ENCODE measurements around the gene IRF2BP2.
A peak's percentile ranks its signal among the peaks of the same experiment; 100 is the strongest.

The IRF2BP2 gene

DNA sequence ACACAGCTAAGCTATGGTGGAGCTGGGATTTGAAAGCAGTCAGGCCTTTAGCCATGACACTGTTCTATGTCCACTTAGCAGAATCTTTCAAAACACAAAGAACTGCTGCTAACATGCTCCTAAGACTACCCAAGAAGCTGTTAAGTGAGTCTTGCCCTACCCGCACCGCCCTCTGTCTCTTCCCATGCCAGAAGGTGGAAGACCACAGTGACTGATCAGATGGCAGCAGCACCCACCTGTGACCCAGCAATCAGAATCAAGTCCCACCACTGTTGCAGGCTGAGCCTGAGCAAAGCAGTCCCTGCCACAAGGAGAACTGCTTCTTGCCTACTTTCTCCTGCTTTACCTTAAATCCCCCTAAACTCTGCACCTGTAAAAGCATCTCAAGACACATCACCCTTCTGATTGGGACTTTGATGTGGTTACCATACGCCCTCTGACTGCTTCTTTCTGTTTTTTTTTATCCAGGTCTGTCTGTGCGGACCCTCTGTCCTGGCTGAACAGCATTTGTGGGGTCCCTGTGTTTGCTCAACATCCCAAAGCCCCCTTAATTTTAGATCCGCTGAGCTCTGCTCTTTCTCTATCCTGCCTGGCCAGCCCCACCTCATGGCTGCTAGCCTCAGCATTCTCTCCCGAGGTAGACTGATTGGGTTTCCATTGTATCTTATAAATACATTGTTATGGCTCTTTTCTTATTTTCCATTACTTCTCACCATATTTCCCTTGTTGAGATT is 16.0 kb downstream of the IRF2BP2 start:
- peaks cover 16% of the 10 kb centered on the region for H3K4me1 ChIP-seq
- H3K4me3 ChIP-seq (ENCODE audit: low read depth, low read length): no peak overlapping the region
- no peaks in the 10 kb centered on the region for H3K9me3 ChIP-seq
- no peaks in the 10 kb centered on the region for H3K36me3 ChIP-seq
- TF ChIP-seq, protein P1, sequence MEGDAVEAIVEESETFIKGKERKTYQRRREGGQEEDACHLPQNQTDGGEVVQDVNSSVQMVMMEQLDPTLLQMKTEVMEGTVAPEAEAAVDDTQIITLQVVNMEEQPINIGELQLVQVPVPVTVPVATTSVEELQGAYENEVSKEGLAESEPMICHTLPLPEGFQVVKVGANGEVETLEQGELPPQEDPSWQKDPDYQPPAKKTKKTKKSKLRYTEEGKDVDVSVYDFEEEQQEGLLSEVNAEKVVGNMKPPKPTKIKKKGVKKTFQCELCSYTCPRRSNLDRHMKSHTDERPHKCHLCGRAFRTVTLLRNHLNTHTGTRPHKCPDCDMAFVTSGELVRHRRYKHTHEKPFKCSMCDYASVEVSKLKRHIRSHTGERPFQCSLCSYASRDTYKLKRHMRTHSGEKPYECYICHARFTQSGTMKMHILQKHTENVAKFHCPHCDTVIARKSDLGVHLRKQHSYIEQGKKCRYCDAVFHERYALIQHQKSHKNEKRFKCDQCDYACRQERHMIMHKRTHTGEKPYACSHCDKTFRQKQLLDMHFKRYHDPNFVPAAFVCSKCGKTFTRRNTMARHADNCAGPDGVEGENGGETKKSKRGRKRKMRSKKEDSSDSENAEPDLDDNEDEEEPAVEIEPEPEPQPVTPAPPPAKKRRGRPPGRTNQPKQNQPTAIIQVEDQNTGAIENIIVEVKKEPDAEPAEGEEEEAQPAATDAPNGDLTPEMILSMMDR (IDR thresholded peaks at IDR 0.05; ENCODE audit: low read depth, low read length): no peak
- no peak for DNase-seq
- H3K27me3 ChIP-seq: no peaks in the 10 kb centered on the region

DNA sequence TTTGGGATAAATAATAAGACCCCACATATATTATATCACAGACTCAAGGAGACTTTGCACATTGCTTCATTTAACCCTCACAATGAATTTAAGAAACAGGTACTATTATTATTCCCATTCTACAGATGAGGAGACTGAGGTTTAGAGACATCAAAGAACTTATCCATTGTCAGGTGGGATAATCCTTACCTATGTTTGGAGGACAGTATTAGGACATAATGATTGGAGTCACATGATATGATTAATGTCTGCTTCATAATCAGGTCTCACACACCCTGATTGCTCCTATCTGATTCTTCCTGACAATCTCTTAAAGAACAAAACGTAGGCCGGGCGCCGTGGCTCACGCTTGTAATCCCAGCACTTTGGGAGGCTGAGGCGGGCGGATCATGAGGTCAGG is 16.9 kb downstream of the IRF2BP2 start:
- DNase-seq: no peak
- no peak overlapping the region for H3K4me3 ChIP-seq (ENCODE audit: low read depth, low read length)
- TF ChIP-seq, protein P1 (IDR thresholded peaks at IDR 0.05; ENCODE audit: low read depth, low read length): no peak
- H3K9me3 ChIP-seq: no peaks in the 10 kb centered on the region
- H3K36me3 ChIP-seq: no peaks in the 10 kb centered on the region
- peaks cover 9% of the 10 kb centered on the region for H3K4me1 ChIP-seq
- H3K27me3 ChIP-seq: no peaks in the 10 kb centered on the region

DNA sequence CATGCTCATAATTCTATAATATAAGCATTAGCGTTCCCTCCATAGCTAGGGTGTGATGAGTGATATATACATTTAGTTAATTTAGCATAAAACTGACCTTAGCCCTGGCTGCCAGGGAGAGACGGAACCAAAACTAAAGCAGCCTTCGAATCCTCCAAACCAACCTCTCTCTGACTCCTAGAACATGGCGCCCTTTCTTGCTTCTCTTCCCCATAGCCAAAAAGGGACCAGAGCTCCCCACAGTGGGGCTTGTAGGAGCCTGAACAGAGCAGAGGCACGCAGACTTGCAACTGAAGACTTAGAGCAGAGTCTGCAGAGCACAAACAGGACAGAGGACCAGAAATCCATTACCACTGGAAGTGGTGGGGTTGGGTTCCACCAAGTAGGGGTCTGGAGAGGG is 17.7 kb downstream of the IRF2BP2 start:
- Histone ChIP-seq H3K4me3 (ENCODE audit: low read depth, low read length) (no peak overlapping the region), H3K36me3 (no peaks in the 10 kb centered on the region), H3K9me3 (no peaks in the 10 kb centered on the region), H3K27me3 (no peaks in the 10 kb centered on the region), H3K4me1 (peaks cover 5% of the 10 kb centered on the region)
- no peak for DNase-seq
- TF ChIP-seq, protein P1 (IDR thresholded peaks at IDR 0.05; ENCODE audit: low read depth, low read length): peak; percentile 25

DNA sequence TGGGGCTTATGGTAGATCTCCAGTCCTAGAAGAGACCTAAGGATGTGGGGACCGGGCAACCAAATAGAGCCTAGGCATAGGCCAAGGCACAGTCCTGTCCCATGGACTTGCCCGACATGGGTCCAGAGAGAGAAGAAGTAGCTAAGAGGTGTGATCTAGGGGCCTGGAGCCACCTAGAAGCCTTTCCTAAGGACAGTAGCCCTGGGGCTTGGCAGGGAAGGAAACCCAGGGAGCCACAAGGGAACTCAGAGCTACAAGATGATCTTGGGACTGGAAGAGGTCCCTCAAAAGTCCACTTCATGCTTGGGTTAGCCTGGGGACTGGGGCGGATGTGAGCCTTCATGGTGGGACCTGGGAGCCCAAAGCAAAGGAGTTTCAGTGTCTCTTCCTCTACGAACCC is 18.8 kb downstream of the IRF2BP2 start:
- no peak overlapping the region for H3K4me3 ChIP-seq (ENCODE audit: low read depth, low read length)
- H3K9me3 ChIP-seq: no peaks in the 10 kb centered on the region
- no peaks in the 10 kb centered on the region for H3K27me3 ChIP-seq
- H3K36me3 ChIP-seq: no peaks in the 10 kb centered on the region
- TF ChIP-seq, protein P1 (IDR thresholded peaks at IDR 0.05; ENCODE audit: low read depth, low read length): no peak
- H3K4me1 ChIP-seq: peaks cover 5% of the 10 kb centered on the region
- DNase-seq: no peak

DNA sequence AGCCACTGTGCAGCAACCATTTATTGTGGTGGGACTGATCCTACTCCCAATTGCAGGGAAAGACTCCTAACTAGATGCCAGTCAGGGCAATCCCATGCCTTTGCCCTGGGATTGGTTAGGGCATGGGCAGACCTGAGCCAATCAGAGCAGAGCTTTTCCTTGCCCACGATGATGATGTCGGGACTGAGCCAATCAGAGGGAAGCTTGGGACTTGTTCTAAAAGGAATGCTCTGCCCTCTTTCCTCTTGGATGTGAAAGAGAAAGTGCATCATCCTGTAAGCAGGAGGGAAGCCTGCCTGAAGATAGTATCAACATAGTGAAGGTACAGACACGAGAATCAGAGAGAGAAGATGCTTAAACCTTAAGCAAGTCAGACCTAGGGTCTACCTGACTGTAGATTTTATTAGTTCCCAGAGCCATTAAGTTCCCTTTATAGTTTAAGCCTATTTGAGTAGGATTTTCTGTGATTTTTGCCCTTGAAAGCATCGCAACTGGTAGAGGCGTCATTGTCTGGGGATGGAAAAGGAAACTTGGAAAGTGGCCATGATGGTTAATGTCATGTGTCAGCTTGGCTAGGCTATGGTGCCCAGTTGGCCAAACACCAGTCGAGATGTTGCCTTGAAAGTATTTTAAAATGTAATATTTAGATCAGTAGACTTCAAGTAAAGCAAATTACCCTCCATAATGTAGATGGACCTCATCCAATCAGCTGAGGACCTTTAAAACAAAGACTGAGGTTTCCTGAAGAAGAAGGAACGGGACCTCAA is 19.9 kb downstream of the IRF2BP2 start:
- peak; percentile 57 for DNase-seq
- Histone ChIP-seq H3K9me3 (no peaks in the 10 kb centered on the region), H3K4me3 (ENCODE audit: low read depth, low read length) (no peak overlapping the region), H3K27me3 (no peaks in the 10 kb centered on the region), H3K4me1 (peaks cover 11% of the 10 kb centered on the region), H3K36me3 (no peaks in the 10 kb centered on the region)
- TF ChIP-seq, protein P1 (IDR thresholded peaks at IDR 0.05; ENCODE audit: low read depth, low read length): no peak

Data from BE2C (cell line).